Measurements from ENCODE around the gene ERICH4. TPM values are rescaled to one million over a fixed set of nuclear protein-coding genes. Genes with fewer than 3 reads are reported as not detected.
A peak's percentile ranks its signal among the peaks of the same experiment; 100 is the strongest.

The ERICH4 gene
- total and polyA plus RNA-seq, 2 donors (not counting 3 experiments of a cell fraction or from before 2014, with no cell fraction given) = not detected

- no peak for FAIRE-seq
- H3K79me2 ChIP-seq (ENCODE audit: control insufficient read depth, insufficient read depth, low read length) = peaks cover 55% of the 10 kb centered on the region
- H3K27me3 ChIP-seq (ENCODE audit: control insufficient read depth in 2 of 2, insufficient read depth in 2 of 2, low read length in 2 of 2) = no peaks in the 10 kb centered on the region
- TF ChIP-seq JUN (IDR thresholded peaks at IDR 0.05; ENCODE audit: borderline replicate concordance, insufficient read depth, insufficient read length, low read depth) = no peak
- no peak for TF ChIP-seq FOS (IDR thresholded peaks at IDR 0.05; ENCODE audit: borderline replicate concordance, insufficient read depth, low read length)
- no peak for TF ChIP-seq MYC (IDR thresholded peaks at IDR 0.05; ENCODE audit: low read depth, low read length)
- TF ChIP-seq CTCF (IDR thresholded peaks at IDR 0.05; ENCODE audit: extremely low read depth in 1 of 2, insufficient read depth in 1 of 2, low read depth in 1 of 2, low read length in 2 of 2) = no peak
- TF ChIP-seq POLR2A (IDR thresholded peaks at IDR 0.05; ENCODE audit: low read depth, low read length) = no peak
- TF ChIP-seq EZH2 (IDR thresholded peaks at IDR 0.05; ENCODE audit: borderline replicate concordance, low read depth, low read length, severe bottlenecking) = no peak
- no peak for TF ChIP-seq GATA2 (IDR thresholded peaks at IDR 0.05; ENCODE audit: insufficient read depth, insufficient read length, low read depth, low read length)
- TF ChIP-seq MAX (IDR thresholded peaks at IDR 0.05; ENCODE audit: insufficient read depth, insufficient read length) = no peak
- no peak for TF ChIP-seq POLR2AphosphoS5 (IDR thresholded peaks at IDR 0.05; ENCODE audit: insufficient read depth, low read depth, low read length)
- H2AFZ ChIP-seq (ENCODE audit: low read depth, low read length) = no peak overlapping the region
- no peak overlapping the region for H3K4me3 ChIP-seq (replicated peaks in 1 of 3; ENCODE audit: insufficient read depth in 1 of 3, low read depth in 1 of 3, low read length in 3 of 3)
- intact Hi-C loops (cut with micrococcal nuclease) = no loop called here
- CTCF ChIA-PET = interaction anchor here (0.9 to 4.8 kb wide), 3 partner anchors 30 to 87 kb away, joined by 3 to 27 read pairs (median 22); no protein-coding TSS in a partner anchor
- no peak overlapping the region for H3K9ac ChIP-seq (replicated peaks; ENCODE audit: extremely low read depth, insufficient read depth, low read length)
- H3K4me1 ChIP-seq (ENCODE audit: control insufficient read depth, extremely low read depth, insufficient read depth, low read length) = peaks cover 37% of the 10 kb centered on the region
- no peaks in the 10 kb centered on the region for H4K20me1 ChIP-seq (replicated peaks; ENCODE audit: control insufficient read depth, extremely low read depth, insufficient read depth, low read length)
- dilution Hi-C loops (cut with MboI; ENCODE audit: extremely low pct_ligation_motif_present, low sequenced_read_pairs) = no loop called here
- no peaks in the 10 kb centered on the region for H3K9me1 ChIP-seq (replicated peaks; ENCODE audit: control insufficient read depth, extremely low read depth, insufficient read depth, low read length)
- DNase-seq (ENCODE audit: low read depth, low spot score) = no peak
- H3K4me2 ChIP-seq (ENCODE audit: insufficient read depth, low read length) = peak overlapping the region; percentile 3
- H3K36me3 ChIP-seq (ENCODE audit: control insufficient read depth in 2 of 2, extremely low read depth in 1 of 2, insufficient read depth in 2 of 2, low read length in 2 of 2) = no peaks in the 10 kb centered on the region
- H3K9me3 ChIP-seq (replicated peaks; ENCODE audit: control insufficient read depth, insufficient read depth, low read length) = no peaks in the 10 kb centered on the region
- BruUV-seq (replicated peaks) = no TSS peak
- no peak overlapping the region for H3K27ac ChIP-seq (ENCODE audit: insufficient read depth, low read depth, low read length)
- POLR2A ChIA-PET = interaction anchor here (1.3 kb wide), 1 partner anchor 20 kb away, joined by 4 read pairs; no protein-coding TSS in a partner anchor
Measured at GRCh38 chr19:41476583-41476982, 33.6 kb downstream of the ERICH4 start.
